Nephron progenitor cell (in vitro differentiated cells): ENCODE results near the gene DPY30.
A peak's percentile ranks its signal among the peaks of the same experiment; 100 is the strongest.

Source experiments
- DNase-seq: peaks from one replicate; pipeline ENCODE4 v3.0.0; 2021
- H3K27ac Mint-ChIP-seq: 2 replicates; pipeline ENCODE4 v1.8.0; 2021; ENCODE audit warnings: mild to moderate bottlenecking, moderate library complexity, mixed read lengths
- H3K27me3 Mint-ChIP-seq: 2 replicates; pipeline ENCODE4 v1.8.0; 2021; ENCODE audit warnings: mild to moderate bottlenecking, low read depth, mixed read lengths; ENCODE audit not compliant: poor library complexity
- H3K36me3 Mint-ChIP-seq: 2 replicates; pipeline ENCODE4 v1.8.0; 2021; ENCODE audit warnings: low read depth, mixed read lengths
- H3K4me1 Mint-ChIP-seq: 2 replicates; pipeline ENCODE4 v1.8.0; 2021; ENCODE audit warnings: mixed read lengths
- H3K4me3 Mint-ChIP-seq: 2 replicates; pipeline ENCODE4 v1.8.0; 2021; ENCODE audit warnings: mild to moderate bottlenecking, moderate library complexity, mixed read lengths
- H3K9me3 Mint-ChIP-seq: 2 replicates; pipeline ENCODE4 v1.8.0; 2021; ENCODE audit warnings: mild to moderate bottlenecking, moderate library complexity, mixed read lengths
- CTCF ChIP-seq: fragments of 200-600 bp; sonication (generic); IDR thresholded peaks from 2 replicates; pipeline ENCODE4 v1.5.0; 2021; ENCODE audit warnings: antibody characterized with exemption

Gene DPY30

GRCh38 chr2:32039447-32040219 is at the start of gene DPY30:
Gene DPY30, minus strand, starts transcription at chr2:32039805. Its CDS starts 349 bp downstream, at chr2:32039456.
- peak; percentile 95 for DNase-seq
- H3K9me3 Mint-ChIP-seq = no peaks in the 10 kb centered on the region
- peaks cover 13% of the 10 kb centered on the region for H3K36me3 Mint-ChIP-seq
- peak within 1 kb of the TSS; percentile 95 for H3K27ac Mint-ChIP-seq
- peaks cover 26% of the 10 kb centered on the region for H3K4me1 Mint-ChIP-seq
- no peak for TF ChIP-seq CTCF
- no peaks in the 10 kb centered on the region for H3K27me3 Mint-ChIP-seq
- H3K4me3 Mint-ChIP-seq = peak within 1 kb of the TSS; percentile 99

- Mint-ChIP-seq H3K9me3 (no peaks in the 10 kb centered on the region), H3K4me1 (no peaks in the 10 kb centered on the region), H3K4me3 (no peak overlapping the region), H3K36me3 (peaks cover 50% of the 10 kb centered on the region), H3K27ac (peak overlapping the region; percentile 73), H3K27me3 (no peaks in the 10 kb centered on the region)
- no peak for DNase-seq
- TF ChIP-seq CTCF = no peak
Measured at GRCh38 chr2:32074134-32074506, 34.5 kb upstream of the DPY30 start.

- Mint-ChIP-seq H3K36me3 (peaks cover 34% of the 10 kb centered on the region), H3K4me3 (no peak overlapping the region), H3K27ac (no peak overlapping the region), H3K9me3 (no peaks in the 10 kb centered on the region), H3K27me3 (no peaks in the 10 kb centered on the region), H3K4me1 (peaks cover 22% of the 10 kb centered on the region)
- no peak for TF ChIP-seq CTCF
- no peak for DNase-seq
Measured at GRCh38 chr2:32067549-32067948, 27.9 kb upstream of the DPY30 start.

GRCh38 chr2:32064713-32065112 is 25.1 kb upstream of the DPY30 start:
- Mint-ChIP-seq H3K27me3 (no peaks in the 10 kb centered on the region), H3K4me1 (peaks cover 30% of the 10 kb centered on the region), H3K27ac (peak overlapping the region; percentile 61), H3K9me3 (no peaks in the 10 kb centered on the region), H3K4me3 (peak overlapping the region; percentile 99), H3K36me3 (peaks cover 18% of the 10 kb centered on the region)
- no peak for TF ChIP-seq CTCF
- no peak for DNase-seq

- peaks cover 30% of the 10 kb centered on the region for H3K4me1 Mint-ChIP-seq
- H3K9me3 Mint-ChIP-seq = no peaks in the 10 kb centered on the region
- H3K27ac Mint-ChIP-seq = peak overlapping the region; percentile 96
- no peak for TF ChIP-seq CTCF
- no peaks in the 10 kb centered on the region for H3K27me3 Mint-ChIP-seq
- H3K4me3 Mint-ChIP-seq = peak overlapping the region; percentile 99
- peaks cover 18% of the 10 kb centered on the region for H3K36me3 Mint-ChIP-seq
- no peak for DNase-seq
Measured at GRCh38 chr2:32064021-32064601, 24.5 kb upstream of the DPY30 start.
